GM12878 (cell line): Measurements from ENCODE around the gene OPTC. TPM values are rescaled to one million over a fixed set of nuclear protein-coding genes. Genes with fewer than 3 reads are reported as not detected.

Experiments
- ATAC-seq: fragments of 200-7000 bp; cut with Tn5 transposase; 3 replicates; pipeline ENCODE4 v1.9.1; 2020; ENCODE audit warnings: mild to moderate bottlenecking, moderate library complexity
- BruUV-seq: library from RNA; stranded (reverse); fragments of 400-500 nt; replicated peaks from 2 replicates; lab custom pipeline; 2021; lab: Mats Ljungman, UMichigan
- CTCF ChIA-PET: fragments of 300-600 bp; sonication (Branson Sonifier 250); formaldehyde crosslinking; extraction: SDS; loops from one replicate; lab custom pipeline; 2021; ENCODE audit warnings: inconsistent platforms; lab: Yijun Ruan, JAX
- POLR2A ChIA-PET: fragments of 350-600 bp; formaldehyde crosslinking; extraction: SDS; loops from one replicate; lab custom pipeline; 2021; ENCODE audit warnings: inconsistent platforms; lab: Charles Lee
- RAD21 ChIA-PET: fragments of 300-600 bp; sonication (Branson Sonifier 250); formaldehyde crosslinking; loops from one replicate; lab custom pipeline; 2023; ENCODE audit warnings: antibody characterized with exemption; ENCODE audit not compliant: unreplicated experiment; lab: Charles Lee
- SMC1A ChIA-PET: fragments of 300-600 bp; sonication (Branson Sonifier 250); formaldehyde crosslinking; loops from one replicate; lab custom pipeline; 2023; ENCODE audit not compliant: unreplicated experiment, uncharacterized antibody; lab: Charles Lee
- DNase-seq: peaks from one replicate; pipeline ENCODE4 v3.0.0-alpha.2; 2011; ENCODE audit warnings: low read depth, low spot score
- FAIRE-seq: peaks from 3 replicates; lab custom pipeline; 2011; peaks lifted over from hg19 to GRCh38; lab: Jason Lieb, UNC
- H2AFZ ChIP-seq: 2 replicates; pipeline ENCODE4 v1.6.0; 2011; ENCODE audit warnings: low read depth, low read length, control low read depth; ENCODE audit not compliant: control insufficient read depth
- H3K27ac ChIP-seq: 2 replicates; pipeline ENCODE4 v1.5.1; 2011; ENCODE audit warnings: control low read depth; ENCODE audit not compliant: control insufficient read depth, insufficient read depth
- H3K27me3 ChIP-seq, 2 experiments: replicated peaks in 1 of 2; 2 replicates each; pipeline versions ENCODE4 v1.6.0 to v1.6.1; 2011; ENCODE audit warnings: low read length in 1 of 2; ENCODE audit not compliant: control insufficient read depth in 2 of 2, insufficient read depth in 2 of 2
- H3K36me3 ChIP-seq, 2 experiments: 2 replicates each; pipeline ENCODE4 v1.5.1; 2011; ENCODE audit warnings: low read length in 1 of 2; ENCODE audit not compliant: control insufficient read depth in 2 of 2, insufficient read depth in 2 of 2
- H3K4me1 ChIP-seq: 2 replicates; pipeline ENCODE4 v1.6.1; 2011; ENCODE audit warnings: mild to moderate bottlenecking, low read length, moderate library complexity, mixed read lengths; ENCODE audit not compliant: control insufficient read depth, insufficient read depth
- H3K4me2 ChIP-seq: 2 replicates; pipeline ENCODE4 v1.6.0; 2011; ENCODE audit warnings: control low read depth; ENCODE audit not compliant: control insufficient read depth, insufficient read depth
- H3K4me3 ChIP-seq: fragments of 200-600 bp; sonication (generic); 2 replicates; pipeline ENCODE4 v1.5.1; 2016
- H3K79me2 ChIP-seq: 2 replicates; pipeline ENCODE4 v1.6.0; 2011; ENCODE audit warnings: low read length; ENCODE audit not compliant: control insufficient read depth, insufficient read depth
- H3K9ac ChIP-seq: 2 replicates; pipeline ENCODE4 v1.8.0; 2011; ENCODE audit warnings: low read length, control low read depth, mixed read lengths; ENCODE audit not compliant: control insufficient read depth, insufficient read depth
- H3K9me3 ChIP-seq: replicated peaks from 3 replicates; pipeline ENCODE4 v1.5.1; 2011; ENCODE audit warnings: mild to moderate bottlenecking, low read length; ENCODE audit not compliant: control insufficient read depth, insufficient read depth
- H4K20me1 ChIP-seq: 2 replicates; pipeline ENCODE4 v1.6.0; 2011; ENCODE audit not compliant: control insufficient read depth, insufficient read depth
- NFYB ChIP-seq: IDR thresholded peaks from 2 replicates; pipeline ENCODE4 v1.6.1; 2011; ENCODE audit warnings: low read depth, mild to moderate bottlenecking, low read length, improper control_type of control experiment, moderate library complexity; ENCODE audit not compliant: insufficient read depth
- NR2F1 ChIP-seq: fragments of 450-650 bp; conservative IDR thresholded peaks from 2 replicates; pipeline ENCODE4 v1.6.1; 2017; ENCODE audit warnings: mild to moderate bottlenecking
- RAD51 ChIP-seq: fragments of 450-650 bp; IDR thresholded peaks from 2 replicates; pipeline ENCODE4 v1.6.1; 2016; ENCODE audit warnings: moderate library complexity, mild to moderate bottlenecking, inconsistent platforms
- SIX5 ChIP-seq: IDR thresholded peaks from 2 replicates; pipeline ENCODE4 v1.6.1; 2011; ENCODE audit warnings: mild to moderate bottlenecking, low read depth, low read length, moderate library complexity; ENCODE audit not compliant: severe bottlenecking
- STAT3 ChIP-seq: IDR thresholded peaks from 2 replicates; pipeline ENCODE4 v1.6.1; 2011; ENCODE audit warnings: low read depth, low read length, improper control_type of control experiment
- WGBS: methylation state at CpG from one replicate; pipeline ENCODE4 v1.1.6; 2016; ENCODE audit warnings: low lambda C conversion rate; ENCODE audit not compliant: insufficient replicate concordance, insufficient coverage; ENCODE audit errors: missing lambda C conversion rate; 5-methylcytosine and 5-hydroxymethylcytosine counted together
- in situ Hi-C: fragments of 300-500 bp; cut with MboI; formaldehyde crosslinking; loops from 9 replicates; pipeline ENCODE4 v1.14.3; 2018; ENCODE audit warnings: mixed read lengths
- intact Hi-C: fragments of 100-400 bp; cut with micrococcal nuclease; formaldehyde crosslinking; loops from one replicate; pipeline ENCODE4 v1.14.2; 2022; ENCODE audit not compliant: unreplicated experiment
- polyA plus RNA-seq, 11 experiments: library from polyadenylated mRNA; depleted of rRNA in 4 of 11; unstranded in 6 of 11; stranded (reverse) in 5 of 11; fragments of >200 nt; fragmentation: Nextera tagmentation in 4 of 11; fragmentation: Illumina TruSeq in 1 of 11; extraction: Ambion mirVana in 4 of 11; extraction: Trizol in 1 of 11; gene quantifications; 1 replicate in 1 of 11; 2 replicates in 10 of 11; pipeline versions ENCODE4 v1.2.1 to v1.2.3, GENCODE V29; 2011 to 2016; ENCODE audit warnings: inconsistent platforms in 2 of 11, missing spikeins in 2 of 11, low read depth in 1 of 11
- total RNA-seq, 4 experiments: library from RNA; depleted of rRNA in 3 of 4; stranded (reverse); fragments of >200 nt in 3 of 4; fragmentation: Illumina TruSeq in 1 of 4; extraction: Trizol in 1 of 4; gene quantifications; 2 replicates each; pipeline versions ENCODE4 v1.2.1 to v1.2.3, GENCODE V29; 2013 to 2021
- TF ChIP-seq, protein P1 (sequence below): IDR thresholded peaks from 2 replicates; pipeline ENCODE4 v1.6.1; 2012; ENCODE audit warnings: mild to moderate bottlenecking, low read depth, low read length
- TF ChIP-seq, protein P2 (sequence below): IDR thresholded peaks from 2 replicates; pipeline ENCODE4 v1.6.1; 2011; ENCODE audit warnings: low read depth, low read length, improper control_type of control experiment, borderline replicate concordance
- TF ChIP-seq, protein P3 (sequence below): fragments of 450-650 bp; formaldehyde crosslinking; IDR thresholded peaks from 2 replicates; pipeline ENCODE4 v1.5.0; 2022; ENCODE audit warnings: mild to moderate bottlenecking, missing genetic modification characterization
- TF ChIP-seq, protein P4 (sequence below): IDR thresholded peaks from 2 replicates; pipeline ENCODE4 v1.6.1; 2012; ENCODE audit warnings: low read depth, low read length, improper control_type of control experiment

OPTC gene
- total and polyA plus RNA-seq, 10 of the 15 experiments (the other 5 are each of a cell fraction or from before 2014, with no cell fraction given), result not detected

DNA sequence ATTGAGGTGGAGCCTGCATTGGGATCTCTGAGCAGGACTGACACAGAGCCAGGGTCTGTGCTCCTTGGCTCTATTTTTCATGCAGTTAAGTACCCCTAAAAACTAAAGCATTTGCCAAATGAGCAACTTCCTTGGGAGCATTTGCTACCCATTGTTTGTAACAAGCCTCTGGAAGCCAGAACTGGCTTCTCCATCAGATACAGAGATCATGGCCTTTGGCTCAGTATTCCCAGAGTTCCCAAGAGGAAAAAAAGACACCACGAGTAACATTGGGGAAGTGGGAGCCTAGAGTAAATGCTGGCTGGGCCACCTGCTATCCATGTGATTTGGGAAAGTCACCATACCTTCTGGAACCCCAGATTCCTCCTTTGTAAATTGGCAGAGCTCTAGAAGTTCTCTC lies 44.8 kb downstream of the OPTC start (continued):
- TF ChIP-seq, protein P1, sequence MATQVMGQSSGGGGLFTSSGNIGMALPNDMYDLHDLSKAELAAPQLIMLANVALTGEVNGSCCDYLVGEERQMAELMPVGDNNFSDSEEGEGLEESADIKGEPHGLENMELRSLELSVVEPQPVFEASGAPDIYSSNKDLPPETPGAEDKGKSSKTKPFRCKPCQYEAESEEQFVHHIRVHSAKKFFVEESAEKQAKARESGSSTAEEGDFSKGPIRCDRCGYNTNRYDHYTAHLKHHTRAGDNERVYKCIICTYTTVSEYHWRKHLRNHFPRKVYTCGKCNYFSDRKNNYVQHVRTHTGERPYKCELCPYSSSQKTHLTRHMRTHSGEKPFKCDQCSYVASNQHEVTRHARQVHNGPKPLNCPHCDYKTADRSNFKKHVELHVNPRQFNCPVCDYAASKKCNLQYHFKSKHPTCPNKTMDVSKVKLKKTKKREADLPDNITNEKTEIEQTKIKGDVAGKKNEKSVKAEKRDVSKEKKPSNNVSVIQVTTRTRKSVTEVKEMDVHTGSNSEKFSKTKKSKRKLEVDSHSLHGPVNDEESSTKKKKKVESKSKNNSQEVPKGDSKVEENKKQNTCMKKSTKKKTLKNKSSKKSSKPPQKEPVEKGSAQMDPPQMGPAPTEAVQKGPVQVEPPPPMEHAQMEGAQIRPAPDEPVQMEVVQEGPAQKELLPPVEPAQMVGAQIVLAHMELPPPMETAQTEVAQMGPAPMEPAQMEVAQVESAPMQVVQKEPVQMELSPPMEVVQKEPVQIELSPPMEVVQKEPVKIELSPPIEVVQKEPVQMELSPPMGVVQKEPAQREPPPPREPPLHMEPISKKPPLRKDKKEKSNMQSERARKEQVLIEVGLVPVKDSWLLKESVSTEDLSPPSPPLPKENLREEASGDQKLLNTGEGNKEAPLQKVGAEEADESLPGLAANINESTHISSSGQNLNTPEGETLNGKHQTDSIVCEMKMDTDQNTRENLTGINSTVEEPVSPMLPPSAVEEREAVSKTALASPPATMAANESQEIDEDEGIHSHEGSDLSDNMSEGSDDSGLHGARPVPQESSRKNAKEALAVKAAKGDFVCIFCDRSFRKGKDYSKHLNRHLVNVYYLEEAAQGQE, result no peak
- TF ChIP-seq RAD51, result no peak
- TF ChIP-seq, all 136 proteins: peak for 0

DNA sequence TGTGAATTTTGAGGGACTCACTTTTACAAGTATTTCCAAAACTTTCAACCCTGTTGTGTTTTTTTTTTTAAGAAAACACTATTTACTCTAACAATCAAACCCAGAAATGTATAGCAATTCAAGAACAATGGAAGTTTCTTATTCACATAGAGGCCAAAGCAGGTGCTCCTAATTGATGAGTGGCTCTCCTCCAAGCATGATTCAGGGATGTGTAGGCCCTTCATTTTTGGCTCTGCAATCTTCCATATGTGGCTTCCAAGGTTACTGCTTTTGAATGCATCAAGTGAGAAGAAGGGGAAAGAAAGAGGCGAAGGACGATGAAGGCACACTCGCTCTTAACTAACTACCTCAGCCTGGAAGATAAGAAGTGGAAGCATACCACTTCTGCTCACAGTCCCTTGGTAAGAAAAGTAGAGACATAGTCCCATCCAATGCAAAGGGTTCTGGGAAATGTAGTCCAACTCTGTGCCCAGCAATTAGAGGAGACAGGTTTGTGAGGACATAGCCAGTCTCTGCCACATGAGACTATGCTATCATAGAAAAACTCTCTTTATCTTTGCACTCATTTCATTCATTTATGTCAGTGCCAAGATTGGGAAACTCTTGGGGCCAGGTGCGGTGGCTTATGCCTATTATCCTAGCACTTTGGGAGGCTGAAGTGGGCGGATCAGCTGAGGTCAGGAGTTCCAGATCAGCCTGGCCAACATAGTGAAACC lies 46.0 kb downstream of the OPTC start:
- ChIA-PET RAD21 (no interaction called here), CTCF (no interaction called here), SMC1A (no interaction called here), POLR2A (no interaction called here)
- Histone ChIP-seq H3K79me2 (no peaks in the 10 kb centered on the region), H3K4me1 (no peaks in the 10 kb centered on the region), H4K20me1 (no peaks in the 10 kb centered on the region), H3K27ac (no peak overlapping the region), H3K4me3 (no peak overlapping the region), H3K9ac (no peak overlapping the region), H2AFZ (no peak overlapping the region), H3K9me3 (no peaks in the 10 kb centered on the region), H3K36me3 (no peaks in the 10 kb centered on the region), H3K27me3 (no peaks in the 10 kb centered on the region; a peak in 1 of 4 replicates), H3K4me2 (no peak overlapping the region)
- FAIRE-seq (no peak), DNase-seq (no peak), ATAC-seq (no peak)
- no peak for TF ChIP-seq NR2F1
- no peak for TF ChIP-seq STAT3
- peak; percentile 27 for TF ChIP-seq SIX5
- TF ChIP-seq, protein P2, sequence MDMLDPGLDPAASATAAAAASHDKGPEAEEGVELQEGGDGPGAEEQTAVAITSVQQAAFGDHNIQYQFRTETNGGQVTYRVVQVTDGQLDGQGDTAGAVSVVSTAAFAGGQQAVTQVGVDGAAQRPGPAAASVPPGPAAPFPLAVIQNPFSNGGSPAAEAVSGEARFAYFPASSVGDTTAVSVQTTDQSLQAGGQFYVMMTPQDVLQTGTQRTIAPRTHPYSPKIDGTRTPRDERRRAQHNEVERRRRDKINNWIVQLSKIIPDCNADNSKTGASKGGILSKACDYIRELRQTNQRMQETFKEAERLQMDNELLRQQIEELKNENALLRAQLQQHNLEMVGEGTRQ, result no peak
- TF ChIP-seq, protein P3, sequence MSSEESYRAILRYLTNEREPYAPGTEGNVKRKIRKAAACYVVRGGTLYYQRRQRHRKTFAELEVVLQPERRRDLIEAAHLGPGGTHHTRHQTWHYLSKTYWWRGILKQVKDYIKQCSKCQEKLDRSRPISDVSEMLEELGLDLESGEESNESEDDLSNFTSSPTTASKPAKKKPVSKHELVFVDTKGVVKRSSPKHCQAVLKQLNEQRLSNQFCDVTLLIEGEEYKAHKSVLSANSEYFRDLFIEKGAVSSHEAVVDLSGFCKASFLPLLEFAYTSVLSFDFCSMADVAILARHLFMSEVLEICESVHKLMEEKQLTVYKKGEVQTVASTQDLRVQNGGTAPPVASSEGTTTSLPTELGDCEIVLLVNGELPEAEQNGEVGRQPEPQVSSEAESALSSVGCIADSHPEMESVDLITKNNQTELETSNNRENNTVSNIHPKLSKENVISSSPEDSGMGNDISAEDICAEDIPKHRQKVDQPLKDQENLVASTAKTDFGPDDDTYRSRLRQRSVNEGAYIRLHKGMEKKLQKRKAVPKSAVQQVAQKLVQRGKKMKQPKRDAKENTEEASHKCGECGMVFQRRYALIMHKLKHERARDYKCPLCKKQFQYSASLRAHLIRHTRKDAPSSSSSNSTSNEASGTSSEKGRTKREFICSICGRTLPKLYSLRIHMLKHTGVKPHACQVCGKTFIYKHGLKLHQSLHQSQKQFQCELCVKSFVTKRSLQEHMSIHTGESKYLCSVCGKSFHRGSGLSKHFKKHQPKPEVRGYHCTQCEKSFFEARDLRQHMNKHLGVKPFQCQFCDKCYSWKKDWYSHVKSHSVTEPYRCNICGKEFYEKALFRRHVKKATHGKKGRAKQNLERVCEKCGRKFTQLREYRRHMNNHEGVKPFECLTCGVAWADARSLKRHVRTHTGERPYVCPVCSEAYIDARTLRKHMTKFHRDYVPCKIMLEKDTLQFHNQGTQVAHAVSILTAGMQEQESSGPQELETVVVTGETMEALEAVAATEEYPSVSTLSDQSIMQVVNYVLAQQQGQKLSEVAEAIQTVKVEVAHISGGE, result no peak
- TF ChIP-seq, protein P4, sequence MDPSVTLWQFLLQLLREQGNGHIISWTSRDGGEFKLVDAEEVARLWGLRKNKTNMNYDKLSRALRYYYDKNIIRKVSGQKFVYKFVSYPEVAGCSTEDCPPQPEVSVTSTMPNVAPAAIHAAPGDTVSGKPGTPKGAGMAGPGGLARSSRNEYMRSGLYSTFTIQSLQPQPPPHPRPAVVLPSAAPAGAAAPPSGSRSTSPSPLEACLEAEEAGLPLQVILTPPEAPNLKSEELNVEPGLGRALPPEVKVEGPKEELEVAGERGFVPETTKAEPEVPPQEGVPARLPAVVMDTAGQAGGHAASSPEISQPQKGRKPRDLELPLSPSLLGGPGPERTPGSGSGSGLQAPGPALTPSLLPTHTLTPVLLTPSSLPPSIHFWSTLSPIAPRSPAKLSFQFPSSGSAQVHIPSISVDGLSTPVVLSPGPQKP, result no peak
- TF ChIP-seq NFYB, result no peak
- intact Hi-C loops, result no loop called here
- WGBS, result 79% methylated on average over 5 of the region's 5 CpGs
- BruUV-seq, result no TSS peak
- in situ Hi-C loops, result no loop called here
